GM21515 (cell line): ENCODE measurements around the gene ISL2.
A peak's percentile ranks its signal among the peaks of the same experiment; 100 is the strongest.
"Not testable (repeated sequence)": the region's sequence is repeated elsewhere in the genome, so short reads cannot be mapped to it uniquely, and the experiment has no call there.

Source experiments
- ATAC-seq: cut with Tn5 transposase; IDR thresholded peaks from one replicate; pipeline ENCODE4 v1.9.1; 2021; ENCODE audit not compliant: unreplicated experiment

Gene ISL2

DNA sequence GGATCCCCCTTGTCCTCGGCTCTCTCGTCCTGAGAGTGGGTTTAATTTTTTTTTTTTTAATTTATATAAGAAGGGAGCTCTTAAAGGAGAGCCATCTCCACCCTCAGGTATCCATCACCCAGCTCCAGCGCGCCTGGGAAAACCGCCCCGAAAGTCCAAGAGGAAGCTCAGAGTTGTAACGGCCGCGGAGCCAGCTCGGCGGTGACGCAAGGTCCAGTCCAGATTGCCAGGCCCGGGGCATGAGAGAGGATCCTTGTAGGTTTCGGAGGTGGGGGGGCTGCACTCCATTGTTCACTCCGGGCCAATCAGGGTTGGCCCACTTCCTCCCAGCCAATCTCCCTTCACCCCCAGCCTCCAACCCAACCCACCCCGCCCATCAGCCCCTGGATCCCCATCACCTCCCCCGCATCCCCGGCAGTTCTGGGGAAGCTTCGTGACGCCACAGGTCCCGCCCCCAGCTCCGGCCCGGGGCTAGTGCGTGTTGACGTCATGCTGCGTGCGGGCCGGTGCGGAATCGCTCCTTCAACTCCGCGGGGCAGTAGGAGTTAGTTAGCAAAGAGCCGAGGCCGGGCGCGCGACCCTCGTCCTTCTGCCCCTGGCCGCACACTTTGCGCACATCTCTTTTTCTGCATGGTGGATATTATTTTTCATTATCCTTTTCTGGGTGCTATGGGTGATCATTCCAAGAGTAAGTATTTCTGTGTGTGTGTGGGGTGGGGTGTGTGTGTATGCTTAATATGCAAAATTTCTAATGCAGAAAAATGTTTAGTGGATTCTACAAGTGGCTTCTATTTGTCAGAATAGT lies at the start of gene ISL2:
TSS of gene ISL2 (plus strand) at position 520 of the 805 bp plus-strand sequence. CDS start at position 631, 111 bp downstream.
- peak; percentile 43 for ATAC-seq

DNA sequence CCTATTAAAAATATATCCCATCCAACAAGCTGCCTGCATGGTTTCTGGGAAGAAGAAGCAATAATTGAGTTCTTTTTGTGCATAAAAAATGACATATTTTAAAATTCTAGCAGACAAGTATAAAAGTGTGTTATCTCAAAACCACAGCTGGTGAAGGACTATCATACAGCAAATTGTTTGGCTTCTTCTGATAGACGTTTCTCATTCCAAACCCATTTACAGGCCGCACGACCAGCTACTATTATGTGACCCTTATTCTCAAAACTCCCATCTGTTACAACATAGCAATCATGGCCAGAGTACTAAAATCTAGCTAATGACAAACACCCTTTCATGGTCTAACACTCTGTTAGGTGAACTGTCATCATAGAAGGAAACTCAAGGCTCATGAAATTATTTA lies 47.0 kb upstream of the ISL2 start:
- no peak for ATAC-seq

DNA sequence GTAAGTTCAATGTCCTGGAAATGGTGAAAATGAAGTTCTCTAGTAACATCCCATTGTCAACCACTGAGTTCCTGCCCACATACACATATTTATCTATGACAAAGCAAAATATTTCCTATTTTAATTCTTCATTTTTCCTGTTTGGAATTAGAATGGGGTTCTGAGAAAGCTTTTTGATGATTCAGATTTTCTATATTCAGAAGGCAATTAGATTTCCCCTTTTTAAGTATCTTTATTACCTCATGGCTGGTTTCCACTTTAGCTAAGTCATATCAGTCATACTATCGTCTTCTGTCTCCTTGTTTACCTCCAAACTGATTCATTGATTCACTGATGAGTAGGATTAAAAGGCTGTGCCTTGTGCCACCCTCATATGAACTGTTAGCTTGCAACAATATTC lies 43.2 kb upstream of the ISL2 start:
- ATAC-seq, result no peak

DNA sequence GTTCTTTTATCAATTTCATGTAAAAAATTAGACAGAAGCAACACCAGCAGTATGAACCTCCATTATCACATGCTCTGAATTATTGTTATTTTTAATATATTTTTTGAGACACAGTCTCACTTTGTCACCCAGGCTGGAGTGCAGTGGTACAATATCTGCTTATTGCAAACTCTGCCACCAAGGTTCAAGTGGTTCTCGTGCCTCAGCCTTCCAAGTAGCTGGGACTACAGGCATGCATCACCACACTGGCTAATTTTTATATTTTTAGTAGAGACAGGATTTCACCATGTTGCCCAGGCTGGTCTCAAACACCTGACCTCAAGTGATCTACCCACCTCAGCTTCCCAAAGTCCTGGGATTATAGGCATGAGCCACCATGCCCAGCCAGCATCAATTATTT lies 42.1 kb upstream of the ISL2 start:
- not testable (repeated sequence) for ATAC-seq

DNA sequence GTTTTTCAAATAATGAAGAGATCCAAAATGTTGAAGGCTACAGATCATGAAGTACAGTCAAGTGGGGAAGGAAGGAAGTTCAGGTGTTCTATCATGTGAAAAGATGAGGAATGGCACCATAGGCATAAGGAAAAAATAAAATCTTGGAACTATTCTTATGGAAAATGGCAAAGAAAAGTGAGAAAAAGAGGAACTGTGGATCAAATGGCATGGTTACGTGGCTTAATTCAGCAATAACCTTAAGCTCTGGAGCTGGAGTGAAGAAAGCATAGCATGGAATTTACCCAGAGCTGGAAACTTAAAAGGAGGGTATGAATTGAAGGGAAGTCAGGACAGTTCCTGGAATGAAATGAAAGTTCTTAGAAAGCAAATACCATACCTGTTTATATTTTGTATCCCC lies 39.7 kb upstream of the ISL2 start:
- no peak for ATAC-seq

DNA sequence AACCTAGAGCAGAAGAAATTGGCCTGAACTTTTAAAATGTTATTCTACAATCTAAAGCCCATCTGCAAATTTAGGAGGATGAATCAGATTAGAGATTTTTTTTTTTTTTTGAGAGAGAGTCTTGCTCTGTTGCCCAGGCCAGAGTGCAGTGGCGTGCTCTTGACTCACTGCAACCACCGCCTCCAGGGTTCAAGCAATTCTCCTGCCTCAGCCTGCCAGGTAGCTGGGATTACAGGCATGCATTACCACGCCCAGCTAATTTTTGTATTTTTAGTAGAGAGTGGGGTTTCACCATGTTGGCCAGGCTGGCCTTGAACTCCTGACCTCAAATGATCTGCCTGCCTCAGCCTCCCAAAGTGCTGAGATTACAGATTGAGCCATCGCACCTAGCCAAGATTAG lies 38.6 kb upstream of the ISL2 start:
- not testable (repeated sequence) for ATAC-seq

DNA sequence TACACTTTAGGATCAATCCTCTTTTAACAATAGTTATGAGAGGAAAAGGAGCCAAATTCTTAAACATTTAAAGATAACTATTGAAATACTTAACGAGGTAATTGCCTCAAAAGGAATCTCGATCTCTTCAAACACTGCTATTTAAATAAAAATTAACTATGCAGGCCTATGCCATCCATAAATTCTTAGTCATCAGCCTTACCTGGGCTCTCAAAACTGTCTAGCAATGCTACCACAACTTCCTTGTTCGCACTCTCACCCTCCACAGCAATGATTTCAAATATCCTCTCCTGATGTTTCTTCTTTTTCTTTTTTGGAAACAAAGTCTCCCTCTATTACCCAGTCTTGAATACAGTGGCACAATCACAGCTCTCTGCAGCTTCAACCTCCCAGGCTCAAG lies 37.6 kb upstream of the ISL2 start:
- no peak for ATAC-seq

DNA sequence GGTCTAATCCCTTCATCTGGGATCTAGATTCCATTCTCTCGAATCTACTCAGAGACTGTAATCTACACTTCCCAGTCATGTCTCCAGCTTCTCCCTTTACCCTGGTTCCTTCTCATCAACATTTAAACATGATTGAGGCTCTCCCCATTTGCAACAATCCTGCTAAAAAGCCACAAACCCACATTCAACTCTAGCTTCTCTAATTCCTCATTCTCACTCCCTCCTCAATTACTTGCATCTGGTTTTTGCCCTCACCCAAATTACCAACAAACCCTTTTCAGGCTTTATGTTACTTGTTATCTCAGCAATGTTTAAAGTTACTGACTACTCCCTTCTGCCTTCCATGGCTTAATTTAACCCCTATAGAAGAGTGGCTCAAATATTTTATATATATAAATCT lies 36.8 kb upstream of the ISL2 start:
- ATAC-seq, result no peak

DNA sequence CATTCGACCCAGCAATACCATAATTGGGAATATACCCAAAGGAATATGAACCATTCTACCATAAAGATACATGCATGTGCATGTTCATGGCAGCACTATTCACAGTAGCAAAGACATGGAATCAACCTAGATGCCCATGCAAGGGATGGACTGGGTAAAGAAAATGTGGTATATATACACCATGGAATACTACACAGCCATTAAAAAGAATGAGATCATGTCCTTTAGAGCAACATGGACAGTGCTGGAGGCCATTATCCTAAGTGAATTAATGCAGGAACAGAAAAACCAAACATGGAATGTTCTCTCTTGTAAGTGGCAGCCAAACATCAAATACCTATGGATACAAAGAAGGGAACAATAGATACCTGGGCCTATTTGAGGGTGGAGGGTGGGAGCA lies 32.7 kb upstream of the ISL2 start:
- ATAC-seq, result no peak

DNA sequence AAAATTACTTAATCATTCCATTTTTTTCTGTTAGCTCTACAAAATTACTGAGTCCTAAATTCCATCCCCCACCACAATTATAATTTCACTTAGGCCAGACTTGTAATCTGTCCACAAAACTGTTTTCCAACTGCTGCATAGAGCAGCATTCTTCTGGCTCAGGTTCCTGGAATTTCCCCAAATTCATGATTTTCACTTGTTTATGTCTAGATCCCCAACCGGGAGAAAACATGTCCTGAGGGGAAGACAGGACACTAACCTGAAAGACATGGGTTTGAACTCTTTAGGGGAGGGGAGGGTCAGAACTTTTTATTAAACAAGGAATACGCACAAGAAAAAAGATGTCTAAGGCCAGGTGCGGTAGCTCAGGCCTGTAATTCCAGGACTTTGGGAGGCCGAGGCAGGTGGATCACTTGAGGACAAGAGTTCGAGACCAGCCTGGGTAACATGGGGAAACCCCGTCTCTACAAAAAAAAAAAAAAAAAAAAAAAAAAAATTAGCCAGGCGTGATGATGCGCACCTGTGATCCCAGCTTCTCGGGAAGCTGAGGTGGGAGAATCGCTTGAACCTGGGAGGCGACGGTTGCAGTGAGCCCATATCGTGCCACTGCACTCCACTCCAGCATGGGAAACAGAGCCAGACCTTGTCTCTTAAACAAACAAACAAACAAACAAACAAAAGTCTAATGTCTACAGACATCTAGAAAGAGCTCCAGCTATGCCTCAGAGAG lies 26.8 kb upstream of the ISL2 start:
- ATAC-seq, result no peak

DNA sequence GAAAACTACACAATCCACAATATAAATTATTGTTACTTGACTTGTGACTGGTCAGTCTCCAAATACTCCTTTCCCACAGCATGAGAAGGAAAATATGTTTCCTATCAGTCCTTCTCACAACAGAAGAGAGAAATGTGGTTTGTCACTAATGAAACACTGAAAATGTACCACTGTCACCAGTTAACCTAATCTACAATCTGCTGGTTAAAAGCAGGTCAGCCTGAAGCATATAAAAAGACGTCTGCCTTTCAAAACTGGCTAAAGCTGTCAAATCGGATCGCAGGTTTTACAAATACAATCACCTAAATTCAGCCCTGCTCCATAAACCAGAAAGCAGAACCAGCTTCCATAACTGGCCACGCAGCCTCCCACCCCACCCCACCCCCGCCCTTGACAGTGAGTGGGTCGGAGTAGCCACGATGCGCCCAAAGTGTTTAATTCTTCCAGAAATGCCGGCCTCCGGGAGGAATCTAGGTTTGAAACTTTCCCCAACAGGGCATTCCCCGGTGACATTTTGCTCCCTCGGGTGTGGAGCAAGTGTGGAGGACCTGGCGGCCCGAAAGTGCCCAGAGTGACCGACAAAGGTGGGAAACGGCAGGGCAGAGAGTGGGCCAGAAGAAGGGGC lies 26.0 kb upstream of the ISL2 start:
- peak; percentile 2 for ATAC-seq

DNA sequence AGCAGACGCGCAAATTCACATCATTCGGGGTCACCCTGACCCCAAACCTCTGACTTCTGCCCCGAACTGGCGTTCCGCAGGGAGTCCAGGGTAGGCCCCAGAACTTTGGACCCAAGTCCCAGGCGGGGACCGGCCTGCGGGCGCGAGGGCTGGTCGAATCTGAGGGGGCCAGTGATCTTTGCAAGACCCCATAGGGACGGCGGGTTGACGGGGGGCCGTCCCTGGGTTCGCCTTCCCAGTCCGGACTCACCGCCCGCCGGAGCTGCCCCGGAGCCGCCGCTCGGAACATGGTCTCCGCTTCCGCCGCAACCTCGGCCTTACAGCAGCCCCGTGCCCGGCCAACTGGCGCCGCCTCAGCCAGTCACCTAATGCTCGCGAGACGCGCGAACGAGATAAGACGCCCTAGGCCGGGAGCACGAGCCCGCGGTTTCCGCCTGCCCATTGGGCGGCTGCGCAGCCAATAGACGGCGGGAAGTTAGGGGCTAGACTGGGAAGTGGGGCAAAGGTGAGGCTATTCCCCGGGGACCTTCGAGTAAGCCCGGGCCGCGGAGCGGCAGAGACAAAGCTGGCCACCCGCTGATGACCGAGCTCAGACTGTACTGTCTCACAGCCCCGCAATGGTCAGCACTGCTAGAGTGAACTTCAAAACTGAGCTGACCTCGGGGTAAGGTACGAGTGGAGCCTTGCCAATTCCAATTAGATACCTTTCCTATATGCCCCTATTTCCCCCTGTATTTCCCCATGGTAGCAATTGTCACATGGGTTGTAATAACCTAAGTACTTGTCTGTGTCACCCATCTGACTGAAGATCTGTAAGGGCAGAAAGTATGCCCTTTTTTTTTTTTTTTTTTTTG lies 25.2 kb upstream of the ISL2 start, which contains the start of gene ETFA:
TSS of gene ETFA (minus strand) at position 370 of the 854 bp plus-strand sequence. CDS start at position 289, 81 bp downstream.
- peak; percentile 96 for ATAC-seq

DNA sequence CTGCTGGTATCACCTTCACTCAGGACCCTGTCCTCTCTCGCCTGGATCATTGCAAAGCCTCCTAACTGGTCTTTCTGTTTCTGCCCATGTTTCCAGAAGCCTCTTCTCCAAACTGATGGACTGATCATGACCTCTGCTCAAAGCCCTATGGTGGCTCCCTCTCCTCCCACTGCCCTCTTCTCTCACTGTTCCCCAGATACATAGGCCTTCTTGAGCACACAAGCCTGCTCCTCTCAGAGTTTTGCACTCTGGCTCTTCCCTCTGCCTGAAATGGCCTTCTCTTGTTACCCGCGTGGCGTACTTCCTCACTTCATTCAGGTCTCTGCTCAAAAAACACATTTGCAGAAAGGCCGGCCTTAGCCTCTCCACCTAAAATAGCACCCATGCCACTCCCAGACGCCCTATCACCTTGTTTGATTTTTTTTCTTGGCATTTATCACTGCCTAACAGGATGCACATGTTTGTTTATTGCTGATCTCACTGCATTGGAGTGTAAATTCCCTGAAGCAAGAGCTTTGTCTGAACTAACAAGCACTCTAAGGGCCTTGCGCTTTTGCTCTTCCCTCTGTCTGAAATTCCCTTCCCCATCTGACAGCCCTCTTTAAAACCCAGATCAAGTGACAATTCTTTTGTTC lies 23.9 kb upstream of the ISL2 start:
- no peak for ATAC-seq

DNA sequence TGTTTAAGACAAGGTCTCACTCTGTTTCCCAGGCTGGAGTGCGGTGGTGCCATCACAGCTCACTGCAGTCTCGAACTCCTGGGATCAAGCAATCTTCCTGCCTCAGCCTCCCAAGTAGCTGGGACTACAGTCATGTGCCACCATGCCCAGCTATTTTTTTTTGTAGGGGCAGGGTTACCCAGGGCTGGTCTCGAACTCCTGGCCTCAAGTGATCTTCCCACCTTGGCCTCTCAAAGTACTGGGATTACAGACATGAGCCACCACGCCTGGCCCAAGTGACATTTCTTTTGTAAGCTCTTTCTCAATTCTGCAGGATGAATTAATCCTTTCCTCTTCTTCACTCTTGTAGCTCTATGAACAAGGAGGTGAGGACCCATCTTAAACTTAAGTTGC lies 23.4 kb upstream of the ISL2 start:
- not testable (repeated sequence) for ATAC-seq

DNA sequence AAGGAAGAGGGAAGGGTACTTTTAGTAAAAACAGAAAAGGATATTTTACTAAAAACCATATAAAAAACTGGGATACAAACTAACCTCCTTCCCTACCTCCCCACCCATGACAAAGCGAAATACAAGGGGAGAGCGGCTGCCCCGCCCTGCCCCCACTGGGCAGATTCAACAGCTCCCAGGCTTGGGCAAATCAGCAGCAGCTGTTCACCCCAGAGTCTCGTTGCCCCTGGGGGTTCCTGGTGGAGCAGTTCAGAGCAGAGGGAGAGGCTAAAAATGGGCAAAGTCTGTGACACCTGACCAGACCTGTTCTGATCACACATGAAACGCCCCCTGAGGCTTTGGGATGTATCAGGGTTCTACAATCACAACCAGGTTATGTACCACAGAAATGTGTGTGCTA lies 22.8 kb upstream of the ISL2 start:
- ATAC-seq, result no peak

DNA sequence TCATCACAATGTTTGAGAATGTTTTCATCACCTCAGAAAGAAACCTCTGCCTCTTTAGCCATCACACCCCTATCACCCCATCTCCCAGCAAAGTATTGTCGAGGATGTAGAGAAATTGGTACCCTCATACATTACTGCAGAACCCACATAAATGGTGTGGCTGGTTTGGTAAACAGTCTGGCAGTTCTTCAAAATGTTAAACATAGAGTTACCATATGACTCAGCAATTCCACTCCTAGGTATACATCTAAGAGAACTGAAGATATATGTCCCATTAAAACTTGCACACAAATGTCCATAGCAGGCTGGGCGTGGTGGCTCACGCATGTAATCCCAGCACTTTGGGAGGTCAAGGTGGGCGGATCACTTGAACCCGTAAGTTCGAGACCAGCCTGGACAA lies 16.6 kb upstream of the ISL2 start:
- ATAC-seq, result no peak

DNA sequence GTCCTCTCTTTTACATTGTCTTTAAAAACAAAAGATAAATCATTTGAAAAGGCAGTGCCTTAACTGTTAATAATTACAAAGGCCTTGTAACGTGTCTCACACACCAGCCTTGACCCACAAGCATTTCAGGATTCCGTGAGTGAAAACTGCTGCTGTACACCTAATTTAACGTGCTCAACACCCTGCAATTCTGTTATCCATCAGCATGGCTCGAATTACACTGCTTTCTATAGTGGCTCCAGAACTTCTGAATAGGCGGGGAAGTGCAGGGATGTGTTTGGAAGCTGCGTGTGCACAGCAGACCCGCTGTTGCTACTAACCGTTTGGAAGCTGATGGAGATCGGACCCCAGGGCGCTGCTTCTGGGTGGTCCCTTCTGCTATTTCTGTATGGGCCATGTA lies 15.4 kb upstream of the ISL2 start:
- ATAC-seq, result no peak

DNA sequence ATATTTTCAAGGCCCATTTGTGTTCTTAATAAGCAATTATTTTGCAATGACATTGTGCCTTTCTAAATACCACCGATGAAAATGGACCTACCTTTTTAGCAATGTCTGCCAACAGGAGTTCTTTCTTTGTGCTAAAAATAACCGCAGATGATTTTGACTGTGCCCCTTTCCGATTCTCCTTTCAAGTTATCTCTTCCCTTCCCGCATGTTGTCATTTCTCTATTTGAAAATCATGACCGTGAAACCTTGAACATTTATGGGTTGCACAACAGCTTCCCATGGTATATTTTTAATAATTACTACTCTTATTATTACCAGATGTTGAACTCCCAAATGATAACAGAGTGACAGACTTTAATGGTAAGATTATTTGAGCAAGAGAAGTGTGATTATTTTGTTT lies 15.0 kb upstream of the ISL2 start:
- no peak for ATAC-seq

DNA sequence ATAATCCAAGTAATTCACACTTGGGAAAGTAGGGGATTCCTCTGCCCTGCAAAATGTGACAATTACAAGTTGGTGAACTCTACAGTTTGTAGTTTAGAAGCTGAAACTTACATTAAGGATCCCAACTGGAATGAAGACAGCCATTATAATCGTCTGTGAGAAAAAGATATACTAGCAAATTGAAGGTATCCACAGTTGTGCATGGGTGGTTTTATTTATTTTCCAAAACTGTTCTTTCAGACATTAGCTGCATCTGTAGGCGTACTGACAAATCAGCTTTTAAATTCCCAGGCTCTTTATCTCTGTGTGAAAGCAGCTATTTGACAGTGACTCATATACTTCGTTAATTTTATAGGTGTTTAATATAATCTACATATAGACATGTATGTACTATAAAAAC lies 12.5 kb upstream of the ISL2 start:
- no peak for ATAC-seq

DNA sequence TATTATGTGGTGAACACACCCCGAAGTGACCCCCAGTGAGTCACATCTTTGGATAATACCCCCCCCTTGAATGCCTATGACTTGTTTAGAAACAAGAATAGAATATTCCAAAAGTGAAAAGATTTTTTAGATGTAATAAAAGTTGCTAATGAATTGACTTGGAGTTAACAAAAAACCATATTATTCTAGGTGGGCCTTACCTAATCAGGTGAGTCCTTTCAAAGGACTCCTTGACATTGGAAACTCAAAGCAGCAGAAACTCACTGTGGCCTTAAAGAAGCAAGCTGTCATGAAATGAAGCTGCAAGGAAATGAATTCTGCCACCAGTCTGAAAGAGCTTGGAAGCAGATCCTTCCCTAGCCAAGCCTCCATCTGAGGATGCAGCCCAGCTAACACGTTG lies 10.9 kb upstream of the ISL2 start:
- no peak for ATAC-seq
